GM18507 (cell line): ENCODE results near the gene RNF220.

Experiments
- DNase-seq: peaks from one replicate; pipeline ENCODE4 v3.0.0; 2011; ENCODE audit warnings: low read depth; ENCODE audit not compliant: insufficient read length; ENCODE audit errors: extremely low spot score
- FAIRE-seq: peaks from 2 replicates; lab custom pipeline; 2011; peaks lifted over from hg19 to GRCh38; lab: Jason Lieb, UNC

Gene RNF220

GRCh38 chr1:44423591-44424537 lies 18.8 kb downstream of the RNF220 start:
- FAIRE-seq = no peak

GRCh38 chr1:44424747-44425146 lies 19.7 kb downstream of the RNF220 start:
- no peak for FAIRE-seq
- DNase-seq = no peak

More at GRCh38 chr1:44423591-44424537, 18.8 kb downstream of the RNF220 start:
- DNase-seq = no peak

GRCh38 chr1:44425341-44426082 lies 20.5 kb downstream of the RNF220 start:
- FAIRE-seq (no peak), DNase-seq (no peak)

- no peak for FAIRE-seq
- no peak for DNase-seq
These were observed 26.8 kb downstream of the RNF220 start for GRCh38 chr1:44431861-44432260.

GRCh38 chr1:44433209-44433608 lies 28.2 kb downstream of the RNF220 start:
- FAIRE-seq (no peak), DNase-seq (no peak)

GRCh38 chr1:44436401-44437106 lies 31.5 kb downstream of the RNF220 start:
- no peak for DNase-seq
- FAIRE-seq = no peak

- FAIRE-seq = no peak
- no peak for DNase-seq
These were observed 32.2 kb downstream of the RNF220 start for GRCh38 chr1:44437107-44437716.

GRCh38 chr1:44442791-44443190 lies 37.7 kb downstream of the RNF220 start:
- no peak for DNase-seq
- no peak for FAIRE-seq

- no peak for DNase-seq
- FAIRE-seq = no peak
These were observed 42.2 kb downstream of the RNF220 start for GRCh38 chr1:44447051-44447810.

GRCh38 chr1:44453798-44454349 lies 48.8 kb downstream of the RNF220 start:
- DNase-seq (no peak), FAIRE-seq (no peak)

- FAIRE-seq = no peak
- no peak for DNase-seq
These were observed 49.6 kb downstream of the RNF220 start for GRCh38 chr1:44454704-44455103.

GRCh38 chr1:44460107-44460882 lies 55.2 kb downstream of the RNF220 start:
- FAIRE-seq (no peak), DNase-seq (no peak)

GRCh38 chr1:44464361-44464760 lies 59.3 kb downstream of the RNF220 start:
- DNase-seq = no peak
- no peak for FAIRE-seq

- FAIRE-seq (no peak), DNase-seq (no peak)
These were observed 62.5 kb downstream of the RNF220 start for GRCh38 chr1:44467566-44467965.

- peak; percentile 51 for FAIRE-seq
- DNase-seq = no peak
These were observed 66.9 kb downstream of the RNF220 start for GRCh38 chr1:44471911-44472453.

GRCh38 chr1:44472620-44473525 lies 67.8 kb downstream of the RNF220 start:
- DNase-seq = no peak
- FAIRE-seq = peak; percentile 57

GRCh38 chr1:44476891-44477290 lies 71.8 kb downstream of the RNF220 start:
- DNase-seq (no peak), FAIRE-seq (no peak)
